H9 (cell line): ENCODE results near the gene NCBP3. TPM values are rescaled to one million over a fixed set of nuclear protein-coding genes. Genes with fewer than 3 reads are reported as not detected.
A peak's percentile ranks its signal among the peaks of the same experiment; 100 is the strongest.

Source experiments
- DNase-seq: peaks from one replicate; pipeline ENCODE4 v3.0.0-alpha.2; 2017
- H2AFZ ChIP-seq: one replicate; pipeline ENCODE4 v1.6.1; 2013; ENCODE audit warnings: mild to moderate bottlenecking, low read length, control low read depth, moderate library complexity
- H2AK5ac ChIP-seq: 2 replicates; pipeline ENCODE4 v1.6.1; 2013; ENCODE audit warnings: low read length, control low read depth, mixed read lengths; ENCODE audit not compliant: insufficient read length
- H2BK120ac ChIP-seq: one replicate; pipeline ENCODE4 v1.6.1; 2013; ENCODE audit warnings: low read depth, mild to moderate bottlenecking, low read length, control low read depth, inconsistent platforms; ENCODE audit not compliant: poor library complexity, severe bottlenecking
- H2BK12ac ChIP-seq: 2 replicates; pipeline ENCODE4 v1.6.1; 2013; ENCODE audit warnings: low read length, control low read depth, mixed read lengths, low read depth; ENCODE audit not compliant: insufficient read length
- H2BK15ac ChIP-seq: 2 replicates; pipeline ENCODE4 v1.6.1; 2013; ENCODE audit warnings: low read depth, low read length, control low read depth
- H2BK20ac ChIP-seq: one replicate; pipeline ENCODE4 v1.6.1; 2013; ENCODE audit warnings: low read depth, mild to moderate bottlenecking, low read length, control low read depth, inconsistent platforms; ENCODE audit not compliant: poor library complexity, severe bottlenecking
- H2BK5ac ChIP-seq: 2 replicates; pipeline ENCODE4 v1.6.1; 2013; ENCODE audit warnings: low read length, control low read depth, mixed read lengths; ENCODE audit not compliant: insufficient read length
- H3K14ac ChIP-seq: 2 replicates; pipeline ENCODE4 v1.6.1; 2013; ENCODE audit warnings: low read length, control low read depth; ENCODE audit not compliant: insufficient read depth
- H3K18ac ChIP-seq: 2 replicates; pipeline ENCODE4 v1.6.1; 2013; ENCODE audit warnings: low read depth, mild to moderate bottlenecking, mixed read lengths, low read length, control low read depth; ENCODE audit not compliant: insufficient read length
- H3K23ac ChIP-seq: 2 replicates; pipeline ENCODE4 v1.6.1; 2013; ENCODE audit warnings: low read length, control low read depth, mixed read lengths, low read depth; ENCODE audit not compliant: insufficient read length
- H3K23me2 ChIP-seq: 2 replicates; pipeline ENCODE4 v1.6.1; 2013; ENCODE audit warnings: low read depth, mild to moderate bottlenecking, mixed read lengths, low read length, control low read depth; ENCODE audit not compliant: insufficient read length, poor library complexity, severe bottlenecking
- H3K27ac ChIP-seq: 2 replicates; pipeline ENCODE4 v1.5.1; 2013; ENCODE audit warnings: low read length, control low read depth, mixed read lengths, low read depth; ENCODE audit not compliant: insufficient read length
- H3K27me3 ChIP-seq: 2 replicates; pipeline ENCODE4 v1.6.1; 2013; ENCODE audit warnings: low read length, control low read depth, inconsistent platforms; ENCODE audit not compliant: insufficient read depth
- H3K4ac ChIP-seq: 2 replicates; pipeline ENCODE4 v1.6.1; 2013; ENCODE audit warnings: low read depth, mild to moderate bottlenecking, control low read depth, inconsistent platforms, low read length, moderate library complexity
- H3K4me1 ChIP-seq: 2 replicates; pipeline ENCODE4 v1.6.1; 2013; ENCODE audit warnings: low read length, control low read depth, inconsistent platforms; ENCODE audit not compliant: insufficient read depth
- H3K4me2 ChIP-seq: 2 replicates; pipeline ENCODE4 v1.6.1; 2013; ENCODE audit warnings: low read length, control low read depth, mixed read lengths; ENCODE audit not compliant: insufficient read length, insufficient read depth
- H3K56ac ChIP-seq: 2 replicates; pipeline ENCODE4 v1.6.1; 2013; ENCODE audit warnings: low read depth, mild to moderate bottlenecking, mixed read lengths, low read length, control low read depth; ENCODE audit not compliant: insufficient read length
- H3K79me1 ChIP-seq: 2 replicates; pipeline ENCODE4 v1.6.1; 2013; ENCODE audit warnings: low read depth, mild to moderate bottlenecking, moderate library complexity, low read length, control low read depth, inconsistent platforms; ENCODE audit not compliant: insufficient read depth, poor library complexity, severe bottlenecking
- H3K79me2 ChIP-seq: 2 replicates; pipeline ENCODE4 v1.6.1; 2013; ENCODE audit warnings: low read length, control low read depth, inconsistent platforms; ENCODE audit not compliant: insufficient read depth
- H3K9ac ChIP-seq: 2 replicates; pipeline ENCODE4 v1.6.1; 2013; ENCODE audit warnings: low read length, control low read depth, mixed read lengths; ENCODE audit not compliant: insufficient read length; ENCODE audit errors: extremely low read depth
- H3K9me3 ChIP-seq: one replicate; pipeline ENCODE4 v1.6.1; 2013; ENCODE audit warnings: low read depth, low read length, inconsistent platforms; ENCODE audit not compliant: control insufficient read depth
- H3T11ph ChIP-seq: one replicate; pipeline ENCODE4 v1.6.1; 2013; ENCODE audit warnings: mild to moderate bottlenecking, low read length, control low read depth, inconsistent platforms
- H4K20me1 ChIP-seq: one replicate; pipeline ENCODE4 v1.6.1; 2013; ENCODE audit not compliant: control insufficient read depth, insufficient read length, insufficient read depth
- H4K5ac ChIP-seq: 2 replicates; pipeline ENCODE4 v1.6.1; 2013; ENCODE audit warnings: low read depth, mild to moderate bottlenecking, mixed read lengths, low read length, control low read depth; ENCODE audit not compliant: insufficient read length
- H4K8ac ChIP-seq: replicated peaks from 2 replicates; pipeline ENCODE4 v1.6.1; 2013; ENCODE audit warnings: low read length, control low read depth, mixed read lengths, low read depth; ENCODE audit not compliant: insufficient read length
- H4K91ac ChIP-seq: 2 replicates; pipeline ENCODE4 v1.6.1; 2013; ENCODE audit warnings: low read depth, mild to moderate bottlenecking, moderate library complexity, mixed read lengths, low read length, control low read depth; ENCODE audit not compliant: insufficient read length
- H3K27ac Mint-ChIP-seq, 3 experiments: 2 replicates in 2 of 3; 3 replicates in 1 of 3; pipeline ENCODE4 v1.8.0; 2020 to 2021; ENCODE audit warnings: mixed read lengths in 3 of 3, mild to moderate bottlenecking in 1 of 3, moderate library complexity in 1 of 3
- H3K27me3 Mint-ChIP-seq: 2 replicates; pipeline ENCODE4 v1.8.0; 2021; ENCODE audit warnings: low read depth, mild to moderate bottlenecking, moderate library complexity, mixed read lengths
- H3K36me3 Mint-ChIP-seq, 3 experiments: 2 replicates in 2 of 3; 3 replicates in 1 of 3; pipeline ENCODE4 v1.8.0; 2020 to 2021; ENCODE audit warnings: low read depth in 3 of 3, mixed read lengths in 3 of 3; ENCODE audit not compliant: insufficient read depth in 1 of 3
- H3K4me1 Mint-ChIP-seq, 2 experiments: 2 replicates each; pipeline ENCODE4 v1.8.0; 2020; ENCODE audit warnings: mixed read lengths in 2 of 2
- H3K4me3 Mint-ChIP-seq, 2 experiments: 2 replicates in 1 of 2; 3 replicates in 1 of 2; pipeline ENCODE4 v1.8.0; 2020 to 2021; ENCODE audit warnings: mild to moderate bottlenecking in 2 of 2, mixed read lengths in 2 of 2, moderate library complexity in 1 of 2
- H3K9me3 Mint-ChIP-seq, 2 experiments: 2 replicates in 1 of 2; 3 replicates in 1 of 2; pipeline ENCODE4 v1.8.0; 2020; ENCODE audit warnings: mild to moderate bottlenecking in 2 of 2, mixed read lengths in 2 of 2, moderate library complexity in 1 of 2
- CTCF ChIP-seq: fragments of 200-600 bp; sonication (generic); conservative IDR thresholded peaks from 3 replicates; pipeline ENCODE4 v1.8.0; 2021; ENCODE audit warnings: antibody characterized with exemption, mild to moderate bottlenecking
- WGBS: extraction: QIAGEN DNeasy Blood & Tissue Kit; methylation state at CpG from one replicate; pipeline ENCODE4 v1.1.7; 2013; ENCODE audit warnings: missing lambda C conversion rate, low lambda C conversion rate, mixed read lengths; ENCODE audit not compliant: insufficient read length; ENCODE audit errors: extremely low coverage; 5-methylcytosine and 5-hydroxymethylcytosine counted together
- total RNA-seq: library from RNA; stranded (reverse); gene quantifications from 2 replicates; pipeline ENCODE4 v1.2.1, GENCODE V29; 2021

NCBP3 gene
- total RNA-seq, 1 experiment from 2014 or later: 45.7 TPM

- Histone ChIP-seq H3K23me2 (peaks cover 6% of the 10 kb centered on the region), H3K79me2 (no peaks in the 10 kb centered on the region), H2BK120ac (no peak overlapping the region), H3K79me1 (no peaks in the 10 kb centered on the region), H3K9ac (no peak overlapping the region), H2BK20ac (no peak overlapping the region), H2AK5ac (no peak overlapping the region), H4K20me1 (no peaks in the 10 kb centered on the region), H2BK5ac (no peak overlapping the region), H3K4me1 (peaks cover 2% of the 10 kb centered on the region; the same call in 1 of the 2 replicates), H3K4me2 (no peak overlapping the region), H3K56ac (no peak overlapping the region), H3K9me3 (no peaks in the 10 kb centered on the region), H3K27me3 (no peaks in the 10 kb centered on the region; the same call in 1 of the 2 replicates), H3K4ac (no peak overlapping the region), H4K91ac (no peak overlapping the region), H2AFZ (no peak overlapping the region), H3K27ac (no peak overlapping the region), H2BK12ac (no peak overlapping the region), H4K5ac (no peak overlapping the region), H3K23ac (no peak overlapping the region), H3K14ac (no peak overlapping the region), H3T11ph (no peak overlapping the region), H3K18ac (no peak overlapping the region), H2BK15ac (no peak overlapping the region), H4K8ac (no peak overlapping the region)
- no peak for DNase-seq
- peak overlapping the region; percentile 68 to 80 for H3K4me3 Mint-ChIP-seq
- no CpG with 5 or more reads among the region's 5 CpGs for WGBS
- TF ChIP-seq CTCF: no peak
- no peaks in the 10 kb centered on the region for H3K36me3 Mint-ChIP-seq
- no peak overlapping the region for H3K27ac Mint-ChIP-seq
- peaks cover 12% of the 10 kb centered on the region for H3K27me3 Mint-ChIP-seq
- peaks cover 27 to 31% of the 10 kb centered on the region in 2 experiments for H3K4me1 Mint-ChIP-seq
- no peaks in the 10 kb centered on the region for H3K9me3 Mint-ChIP-seq
Observed at GRCh38 chr17:3894188-3894587, 48.1 kb upstream of the NCBP3 start.
